ENCODE data around the gene ZNF837. TPM values are rescaled to one million over a fixed set of nuclear protein-coding genes. Genes with fewer than 3 reads are reported as not detected.

ZNF837 gene
- total RNA-seq: 1.1 TPM
- 1 to 10 TPM; 2.5 to 7.7 (median 4.6) TPM for polyA plus RNA-seq

GRCh38 chr19:58380662-58381459, at the start of gene ZNF837:
Gene ZNF837 (minus strand): TSS chr19:58381030. CDS start chr19:58369332, 11,698 bp downstream.
- peaks cover 4 to 38% (median 17%) of the 10 kb centered on the region in 4 donors for H3K4me1 Mint-ChIP-seq
- Histone ChIP-seq H3K4me3 (ENCODE audit: low read depth, low read length) (peak within 1 kb of the TSS; percentile 70), H3K36me3 (ENCODE audit: control insufficient read depth, insufficient read depth, low read length) (no peaks in the 10 kb centered on the region), H3K27ac (ENCODE audit: insufficient read depth, low read length, poor library complexity, severe bottlenecking) (peak within 1 kb of the TSS; percentile 96), H3K4me1 (ENCODE audit: control insufficient read depth, insufficient read depth, low read length, poor library complexity, severe bottlenecking) (peaks cover 26% of the 10 kb centered on the region), H3K9me3 (ENCODE audit: control insufficient read depth in 2 of 2, low read length in 2 of 2) (no peaks in the 10 kb centered on the region), H3K27me3 (ENCODE audit: control insufficient read depth, insufficient read depth, low read length) (no peaks in the 10 kb centered on the region)
- peak within 1 kb of the TSS; percentile 93 to 99 (median 96) for H3K4me3 Mint-ChIP-seq
- H3K9me3 Mint-ChIP-seq: no peaks in the 10 kb centered on the region
- DNase-seq (peak; percentile 98 to 100 (median 99)), ATAC-seq (ENCODE audit: low read depth in 2 of 2) (peak; percentile 87 to 88)
- H3K36me3 Mint-ChIP-seq: no peaks in the 10 kb centered on the region
- no peaks in the 10 kb centered on the region for H3K27me3 Mint-ChIP-seq
- H3K27ac Mint-ChIP-seq: peak within 1 kb of the TSS; percentile 97 to 99 (median 97)

GRCh38 chr19:58429745-58430144, 48.9 kb upstream of the ZNF837 start:
- no peak overlapping the region for H3K27ac Mint-ChIP-seq
- H3K4me1 Mint-ChIP-seq: no peaks in the 10 kb centered on the region
- no peak overlapping the region for H3K4me3 ChIP-seq (ENCODE audit: low read depth, low read length)
- peaks cover 11% of the 10 kb centered on the region for H3K36me3 ChIP-seq (ENCODE audit: control insufficient read depth, insufficient read depth, low read length)
- H3K9me3 ChIP-seq (ENCODE audit: control insufficient read depth in 2 of 2, low read length in 2 of 2): peaks cover 59 to 71% of the 10 kb centered on the region in 2 experiments
- DNase-seq: no peak
- H3K4me1 ChIP-seq (ENCODE audit: control insufficient read depth, insufficient read depth, low read length, poor library complexity, severe bottlenecking): no peaks in the 10 kb centered on the region
- H3K27me3 Mint-ChIP-seq: no peaks in the 10 kb centered on the region
- ATAC-seq (ENCODE audit: low read depth in 2 of 2): no peak
- peaks cover 0 to 46% (median 27%) of the 10 kb centered on the region in 7 donors for H3K9me3 Mint-ChIP-seq
- H3K36me3 Mint-ChIP-seq: peaks cover 20% of the 10 kb centered on the region
- H3K4me3 Mint-ChIP-seq: no peak overlapping the region
- H3K27me3 ChIP-seq (ENCODE audit: control insufficient read depth, insufficient read depth, low read length): no peaks in the 10 kb centered on the region
- no peak overlapping the region for H3K27ac ChIP-seq (ENCODE audit: insufficient read depth, low read length, poor library complexity, severe bottlenecking)

GRCh38 chr19:58428617-58429016, 47.8 kb upstream of the ZNF837 start:
- Mint-ChIP-seq H3K4me1 (no peaks in the 10 kb centered on the region), H3K27ac (no peak overlapping the region), H3K36me3 (peaks cover 13% of the 10 kb centered on the region), H3K4me3 (no peak overlapping the region), H3K9me3 (peaks cover 0 to 39% (median 27%) of the 10 kb centered on the region in 7 donors), H3K27me3 (no peaks in the 10 kb centered on the region)
- no peak overlapping the region for H3K27ac ChIP-seq (ENCODE audit: insufficient read depth, low read length, poor library complexity, severe bottlenecking)
- no peaks in the 10 kb centered on the region for H3K4me1 ChIP-seq (ENCODE audit: control insufficient read depth, insufficient read depth, low read length, poor library complexity, severe bottlenecking)
- H3K9me3 ChIP-seq (ENCODE audit: control insufficient read depth in 2 of 2, low read length in 2 of 2): peaks cover 48 to 60% of the 10 kb centered on the region in 2 experiments
- no peak overlapping the region for H3K4me3 ChIP-seq (ENCODE audit: low read depth, low read length)
- no peak for DNase-seq
- H3K36me3 ChIP-seq (ENCODE audit: control insufficient read depth, insufficient read depth, low read length): no peaks in the 10 kb centered on the region
- no peak for ATAC-seq (ENCODE audit: low read depth in 2 of 2)
- H3K27me3 ChIP-seq (ENCODE audit: control insufficient read depth, insufficient read depth, low read length): no peaks in the 10 kb centered on the region

GRCh38 chr19:58417071-58417470, 36.2 kb upstream of the ZNF837 start:
- Histone ChIP-seq H3K4me3 (ENCODE audit: low read depth, low read length) (no peak overlapping the region), H3K9me3 (ENCODE audit: control insufficient read depth in 2 of 2, low read length in 2 of 2) (no peaks in the 10 kb centered on the region), H3K36me3 (ENCODE audit: control insufficient read depth, insufficient read depth, low read length) (peaks cover 22% of the 10 kb centered on the region), H3K27me3 (ENCODE audit: control insufficient read depth, insufficient read depth, low read length) (no peaks in the 10 kb centered on the region), H3K27ac (ENCODE audit: insufficient read depth, low read length, poor library complexity, severe bottlenecking) (no peak overlapping the region), H3K4me1 (ENCODE audit: control insufficient read depth, insufficient read depth, low read length, poor library complexity, severe bottlenecking) (no peaks in the 10 kb centered on the region)
- Mint-ChIP-seq H3K27me3 (no peaks in the 10 kb centered on the region), H3K9me3 (no peaks in the 10 kb centered on the region), H3K4me1 (peaks cover 0 to 4% (median 0%) of the 10 kb centered on the region in 4 donors), H3K36me3 (peaks cover 25% of the 10 kb centered on the region), H3K4me3 (no peak overlapping the region), H3K27ac (no peak overlapping the region)
- no peak for ATAC-seq (ENCODE audit: low read depth in 2 of 2)
- no peak for DNase-seq

DNA sequence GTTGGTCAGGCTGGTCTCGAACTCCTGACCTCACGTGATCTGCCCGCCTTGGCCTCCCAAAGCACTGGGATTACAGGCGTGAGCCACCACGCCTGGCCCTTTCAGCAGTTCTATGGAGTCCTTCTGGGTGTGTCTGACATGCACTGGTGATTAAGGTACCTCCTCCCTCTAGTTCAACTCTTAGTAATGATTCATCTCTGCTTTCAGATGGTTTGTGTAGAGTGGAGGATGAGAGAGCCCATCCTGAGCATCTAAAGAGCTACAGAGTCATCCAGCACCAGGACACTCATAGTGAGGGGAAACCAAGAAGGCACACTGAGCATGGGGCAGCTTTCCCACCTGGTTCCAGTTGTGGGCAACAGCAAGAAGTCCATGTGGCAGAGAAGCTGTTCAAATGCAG, 35.8 kb upstream of the ZNF837 start:
- no peaks in the 10 kb centered on the region for H3K9me3 ChIP-seq (ENCODE audit: control insufficient read depth in 2 of 2, low read length in 2 of 2)
- H3K27ac Mint-ChIP-seq: no peak overlapping the region
- no peaks in the 10 kb centered on the region for H3K27me3 Mint-ChIP-seq
- peaks cover 22% of the 10 kb centered on the region for H3K36me3 ChIP-seq (ENCODE audit: control insufficient read depth, insufficient read depth, low read length)
- no peak overlapping the region for H3K4me3 ChIP-seq (ENCODE audit: low read depth, low read length)
- no peak overlapping the region for H3K27ac ChIP-seq (ENCODE audit: insufficient read depth, low read length, poor library complexity, severe bottlenecking)
- H3K36me3 Mint-ChIP-seq: peaks cover 24% of the 10 kb centered on the region
- DNase-seq (no peak), ATAC-seq (ENCODE audit: low read depth in 2 of 2) (no peak)
- H3K4me3 Mint-ChIP-seq: no peak overlapping the region
- peaks cover 0 to 4% (median 0%) of the 10 kb centered on the region in 4 donors for H3K4me1 Mint-ChIP-seq
- no peaks in the 10 kb centered on the region for H3K27me3 ChIP-seq (ENCODE audit: control insufficient read depth, insufficient read depth, low read length)
- H3K4me1 ChIP-seq (ENCODE audit: control insufficient read depth, insufficient read depth, low read length, poor library complexity, severe bottlenecking): no peaks in the 10 kb centered on the region
- no peaks in the 10 kb centered on the region for H3K9me3 Mint-ChIP-seq

DNA sequence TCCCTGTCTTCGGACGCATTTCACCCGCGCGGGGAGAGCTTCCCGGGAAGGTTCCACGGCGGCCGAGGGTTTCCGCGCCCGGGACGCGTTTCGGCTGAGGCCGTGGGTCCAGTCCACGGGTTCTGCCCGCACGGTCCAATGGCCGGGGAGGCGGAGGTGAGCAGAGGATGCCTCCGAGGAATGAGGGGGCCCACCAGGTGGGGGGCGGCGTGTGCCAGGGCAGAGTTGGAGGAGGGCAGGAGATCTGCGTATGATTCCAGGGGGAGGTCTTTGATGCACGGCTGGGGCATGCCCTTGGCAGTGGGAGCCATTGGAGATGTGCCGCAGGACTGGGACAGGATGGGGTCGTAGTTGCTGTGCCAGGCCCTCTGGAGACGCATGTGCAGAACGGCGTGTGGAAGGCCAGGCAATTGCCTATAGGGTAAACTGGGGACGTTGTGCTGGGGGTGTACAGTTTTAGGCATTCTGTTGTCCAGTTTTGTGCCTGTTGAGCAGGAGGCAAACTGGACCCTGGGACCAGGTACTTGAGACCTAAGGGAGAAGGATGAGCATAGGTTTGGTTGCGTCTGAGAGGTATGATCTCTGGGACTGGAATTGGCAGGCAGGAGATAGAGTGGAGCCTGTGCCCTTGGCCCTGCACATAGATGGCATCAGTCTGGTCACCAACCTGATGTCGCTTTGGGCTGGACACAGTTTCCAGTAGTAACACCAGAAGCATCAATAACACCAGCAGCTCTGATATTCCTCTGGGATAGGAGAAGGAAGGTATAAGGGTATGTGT, 28.4 kb upstream of the ZNF837 start:
- H3K27ac Mint-ChIP-seq: peak overlapping the region in 1 of 3 donors; percentile 91
- DNase-seq (no peak), ATAC-seq (ENCODE audit: low read depth in 2 of 2) (no peak)
- Histone ChIP-seq H3K4me3 (ENCODE audit: low read depth, low read length) (peak overlapping the region; percentile 26), H3K27me3 (ENCODE audit: control insufficient read depth, insufficient read depth, low read length) (no peaks in the 10 kb centered on the region), H3K27ac (ENCODE audit: insufficient read depth, low read length, poor library complexity, severe bottlenecking) (peak overlapping the region; percentile 88), H3K9me3 (ENCODE audit: control insufficient read depth in 2 of 2, low read length in 2 of 2) (no peaks in the 10 kb centered on the region), H3K36me3 (ENCODE audit: control insufficient read depth, insufficient read depth, low read length) (no peaks in the 10 kb centered on the region), H3K4me1 (ENCODE audit: control insufficient read depth, insufficient read depth, low read length, poor library complexity, severe bottlenecking) (peaks cover 17% of the 10 kb centered on the region)
- peak overlapping the region; percentile 95 to 99 (median 97) for H3K4me3 Mint-ChIP-seq
- peaks cover 11 to 35% (median 17%) of the 10 kb centered on the region in 4 donors for H3K4me1 Mint-ChIP-seq
- H3K36me3 Mint-ChIP-seq: no peaks in the 10 kb centered on the region
- no peaks in the 10 kb centered on the region for H3K9me3 Mint-ChIP-seq
- no peaks in the 10 kb centered on the region for H3K27me3 Mint-ChIP-seq

- H3K4me1 ChIP-seq (ENCODE audit: control insufficient read depth, insufficient read depth, low read length, poor library complexity, severe bottlenecking): peaks cover 17% of the 10 kb centered on the region
- Mint-ChIP-seq H3K4me3 (peak within 1 kb of the TSS; percentile 95 to 99 (median 97)), H3K4me1 (peaks cover 11 to 35% (median 17%) of the 10 kb centered on the region in 4 donors), H3K9me3 (no peaks in the 10 kb centered on the region), H3K27ac (peak within 1 kb of the TSS; percentile 91 to 99 (median 97)), H3K36me3 (no peaks in the 10 kb centered on the region), H3K27me3 (no peaks in the 10 kb centered on the region)
- DNase-seq: peak; percentile 92 to 94 (median 92)
- H3K27ac ChIP-seq (ENCODE audit: insufficient read depth, low read length, poor library complexity, severe bottlenecking): peak within 1 kb of the TSS; percentile 88
- H3K4me3 ChIP-seq (ENCODE audit: low read depth, low read length): peak within 1 kb of the TSS; percentile 70
- no peaks in the 10 kb centered on the region for H3K9me3 ChIP-seq (ENCODE audit: control insufficient read depth in 2 of 2, low read length in 2 of 2)
- H3K27me3 ChIP-seq (ENCODE audit: control insufficient read depth, insufficient read depth, low read length): no peaks in the 10 kb centered on the region
- H3K36me3 ChIP-seq (ENCODE audit: control insufficient read depth, insufficient read depth, low read length): no peaks in the 10 kb centered on the region
- peak; percentile 99 for ATAC-seq (ENCODE audit: low read depth in 2 of 2)
Observed at GRCh38 chr19:58408152-58409009, 27.6 kb upstream of the ZNF837 start, which contains the start of gene ZNF584. Gene ZNF584 (plus strand): TSS chr19:58408649. CDS start chr19:58409148, 499 bp downstream.
